SK-N-SH treated with all-trans-retinoic acid at 6 μM for 48 hours (cell line): ENCODE data around the gene RHBDL1.

Source experiments
- CSDC2 ChIP-seq: fragments of 250-450 bp; sonication (Bioruptor Pico); IDR thresholded peaks from 2 replicates; pipeline ENCODE4 v1.5.0; 2020; ENCODE audit warnings: mild to moderate bottlenecking, moderate library complexity
- PATZ1 ChIP-seq: fragments of 250-450 bp; sonication (Bioruptor Pico); IDR thresholded peaks from 2 replicates; pipeline ENCODE4 v1.8.0; 2020; ENCODE audit warnings: mild to moderate bottlenecking, moderate library complexity, borderline replicate concordance
- ZFP30 ChIP-seq: fragments of 450-650 bp; formaldehyde crosslinking; IDR thresholded peaks from 2 replicates; pipeline ENCODE4 v1.5.0; 2022; ENCODE audit warnings: mild to moderate bottlenecking, moderate library complexity
- ZNF565 ChIP-seq: fragments of 450-650 bp; formaldehyde crosslinking; conservative IDR thresholded peaks from 2 replicates; pipeline ENCODE4 v1.5.0; 2020; ENCODE audit warnings: low read depth, mild to moderate bottlenecking, moderate library complexity
- ZNF8 ChIP-seq: fragments of 450-650 bp; formaldehyde crosslinking; IDR thresholded peaks from 2 replicates; pipeline ENCODE4 v1.5.0; 2020; ENCODE audit warnings: mild to moderate bottlenecking, moderate library complexity
- TF ChIP-seq, protein P1 (sequence below): fragments of 250-450 bp; sonication (Bioruptor Pico); IDR thresholded peaks from 2 replicates; pipeline ENCODE4 v1.5.1; 2020; ENCODE audit warnings: low read depth, mild to moderate bottlenecking, moderate library complexity

DNA sequence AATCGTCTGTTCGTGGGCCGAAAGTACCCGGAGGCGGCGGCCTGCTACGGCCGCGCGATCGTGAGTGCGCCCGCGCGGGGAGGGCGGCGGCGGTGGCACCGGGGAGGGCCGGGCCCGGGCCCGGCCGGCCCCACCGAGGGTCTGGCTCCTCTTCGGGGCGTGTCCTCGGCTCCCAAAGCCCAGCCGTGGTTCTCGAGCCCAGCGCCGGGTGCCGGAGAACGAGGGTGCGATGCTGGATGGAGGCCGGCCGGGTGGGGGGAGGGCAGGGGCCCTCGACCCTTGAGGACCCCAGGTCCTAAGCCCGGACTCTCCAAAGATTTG lies 5.1 kb downstream of the RHBDL1 start:
- TF ChIP-seq, protein P1, sequence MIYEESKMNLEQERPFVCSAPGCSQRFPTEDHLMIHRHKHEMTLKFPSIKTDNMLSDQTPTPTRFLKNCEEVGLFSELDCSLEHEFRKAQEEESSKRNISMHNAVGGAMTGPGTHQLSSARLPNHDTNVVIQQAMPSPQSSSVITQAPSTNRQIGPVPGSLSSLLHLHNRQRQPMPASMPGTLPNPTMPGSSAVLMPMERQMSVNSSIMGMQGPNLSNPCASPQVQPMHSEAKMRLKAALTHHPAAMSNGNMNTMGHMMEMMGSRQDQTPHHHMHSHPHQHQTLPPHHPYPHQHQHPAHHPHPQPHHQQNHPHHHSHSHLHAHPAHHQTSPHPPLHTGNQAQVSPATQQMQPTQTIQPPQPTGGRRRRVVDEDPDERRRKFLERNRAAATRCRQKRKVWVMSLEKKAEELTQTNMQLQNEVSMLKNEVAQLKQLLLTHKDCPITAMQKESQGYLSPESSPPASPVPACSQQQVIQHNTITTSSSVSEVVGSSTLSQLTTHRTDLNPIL (CRISPR knock-in tag), result no peak
- no peak for TF ChIP-seq ZNF565 (CRISPR knock-in tag)
- TF ChIP-seq ZFP30 (CRISPR knock-in tag), result no peak
- TF ChIP-seq ZNF8, result no peak
- TF ChIP-seq PATZ1 (CRISPR knock-in tag), result no peak
- TF ChIP-seq CSDC2 (CRISPR knock-in tag), result no peak
